ENCODE data around the gene SRSF3.
"Not testable (repeated sequence)": the region's sequence is repeated elsewhere in the genome, so short reads cannot be mapped to it uniquely, and the experiment has no call there.

Gene SRSF3

DNA sequence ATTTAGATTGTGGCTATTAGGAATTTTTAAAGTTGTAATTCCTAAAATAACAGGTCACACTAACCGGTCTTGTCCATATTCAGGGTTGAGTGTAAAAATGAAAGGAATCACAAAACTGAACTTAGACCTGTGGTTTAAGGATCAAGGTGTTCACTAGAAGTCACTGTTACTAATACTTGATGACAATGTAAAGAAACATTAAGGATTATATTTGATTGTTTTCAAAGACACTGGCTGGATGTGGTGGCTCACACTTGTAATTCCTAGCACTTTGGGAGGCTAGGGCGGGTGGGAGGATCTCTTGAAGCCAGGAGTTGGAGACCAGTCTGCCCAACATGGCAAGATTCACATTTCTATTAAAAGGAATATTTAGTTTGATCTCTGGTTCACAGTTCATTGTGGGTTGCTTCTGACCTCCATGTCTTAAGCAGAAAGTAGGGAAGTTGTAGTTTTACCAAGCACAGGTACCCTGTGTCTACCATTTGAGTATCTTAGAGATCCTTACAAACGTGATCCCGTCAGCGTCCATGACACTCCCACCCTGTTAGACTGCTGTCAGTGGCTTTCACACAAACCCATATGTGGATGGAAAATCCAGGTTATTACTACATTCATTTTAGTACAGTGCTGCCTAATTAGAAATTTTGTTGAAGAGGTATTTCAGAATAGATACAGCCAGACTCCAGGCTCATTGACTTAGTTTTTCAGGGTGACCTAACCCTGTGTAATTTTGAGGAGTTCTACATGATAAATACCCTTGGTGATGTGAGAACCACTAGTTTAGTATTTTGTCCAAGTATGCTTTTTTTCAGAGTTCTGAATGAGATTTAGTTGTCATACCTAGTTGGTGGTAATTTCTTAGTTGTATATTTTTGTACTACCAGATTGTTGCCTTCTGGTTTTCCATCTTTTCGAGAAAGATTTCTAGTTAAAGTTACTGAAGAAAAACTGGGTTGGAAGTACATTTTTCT is 10.2 kb downstream of the SRSF3 start:
- no peak for DNase-seq (ENCODE audit: low read depth in 2 of 2)

DNA sequence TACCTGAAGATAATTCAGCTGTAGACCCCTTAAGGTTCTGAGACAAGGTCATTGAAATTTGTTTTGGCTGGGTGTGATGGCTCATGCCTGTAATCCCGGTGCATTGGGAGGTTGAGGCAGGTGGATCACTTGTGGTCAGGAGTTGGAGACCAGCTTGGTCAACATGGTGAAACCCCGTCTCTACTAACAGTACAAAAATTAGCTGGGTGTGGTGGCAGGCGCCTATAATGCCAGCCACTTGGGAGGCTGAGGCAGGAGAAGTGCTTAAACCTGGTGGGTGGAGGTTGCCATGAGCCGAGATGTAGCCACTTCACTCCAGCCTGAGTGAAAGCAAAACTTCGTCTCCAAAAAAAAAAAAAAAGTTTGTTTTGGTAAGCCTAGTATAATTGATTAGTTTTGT is 11.0 kb downstream of the SRSF3 start:
- DNase-seq (ENCODE audit: low read depth in 2 of 2): no peak

DNA sequence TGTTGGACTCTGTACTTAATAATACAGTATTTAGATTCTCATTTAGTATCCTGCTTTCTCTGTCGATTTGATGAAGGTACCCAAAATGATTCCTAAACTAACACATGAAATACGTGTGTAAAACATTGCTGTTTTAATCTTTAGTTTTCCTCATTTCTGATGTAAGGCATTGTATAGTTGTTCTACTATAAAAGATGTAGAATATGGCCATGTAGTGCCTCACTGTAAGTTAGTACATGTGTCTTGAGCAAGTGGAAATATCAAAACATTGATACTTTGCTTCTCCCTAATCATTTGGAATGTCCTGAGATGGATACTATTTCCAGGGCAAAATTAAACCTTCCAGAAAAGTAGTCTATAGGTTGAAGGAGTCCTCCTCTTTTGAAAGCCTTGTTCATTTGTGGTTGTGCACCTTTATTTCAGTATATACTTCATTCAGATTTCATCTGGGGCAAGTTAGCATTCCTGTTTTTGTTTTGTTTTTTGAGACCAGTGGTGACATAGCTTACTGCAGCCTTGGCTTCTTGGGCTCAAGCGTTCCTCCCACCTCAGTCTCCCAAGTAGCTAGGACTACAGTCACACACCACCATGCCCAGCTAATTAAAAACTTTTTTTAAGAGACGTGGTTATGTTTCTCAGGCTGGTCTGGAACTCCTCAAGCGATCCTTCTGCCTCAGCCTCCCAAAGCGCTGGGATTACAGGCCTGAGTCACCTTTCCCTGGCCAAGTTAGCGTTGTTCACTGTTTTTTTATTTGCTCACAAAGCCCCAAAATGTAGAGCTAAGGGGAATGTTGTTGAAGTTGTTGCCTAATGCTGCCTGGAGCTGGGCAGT is 11.6 kb downstream of the SRSF3 start:
- DNase-seq (ENCODE audit: low read depth in 2 of 2): no peak

- not testable (repeated sequence) for DNase-seq (ENCODE audit: low read depth in 2 of 2)
Observed at GRCh38 chr6:36607305-36607682, 13.1 kb downstream of the SRSF3 start.

DNA sequence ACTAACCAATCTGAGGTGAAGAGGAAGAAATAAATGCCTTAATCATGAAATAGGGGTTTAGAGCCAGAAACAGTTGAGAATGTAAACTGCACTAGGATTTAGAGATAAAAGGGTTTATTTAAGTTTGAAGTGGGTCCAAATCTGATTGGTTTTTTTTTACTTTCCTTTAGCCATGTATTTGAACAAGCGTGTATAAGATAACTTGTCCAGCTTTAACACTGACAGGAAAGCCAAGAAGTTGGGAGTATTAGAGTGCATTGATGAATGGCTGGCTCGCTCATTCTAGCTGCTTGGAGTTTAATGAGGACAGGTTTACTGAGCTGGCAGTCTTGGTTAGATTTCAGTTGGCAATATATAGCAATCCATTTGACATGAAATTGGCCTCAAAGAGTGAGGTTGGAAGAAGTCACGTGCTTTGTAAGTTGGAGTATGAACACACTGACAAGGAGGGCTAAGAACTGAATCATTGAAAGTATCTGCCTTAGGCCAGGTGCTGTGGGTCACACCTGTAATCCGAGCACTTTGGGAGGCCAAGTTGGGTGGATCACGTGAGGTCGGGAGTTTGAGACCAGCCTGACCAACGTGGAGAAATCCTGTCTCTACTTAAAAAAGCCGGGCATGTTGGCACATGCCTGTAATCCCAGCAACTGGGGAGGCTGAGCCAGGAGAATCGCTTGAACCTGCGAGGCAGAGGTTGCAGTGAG is 13.7 kb downstream of the SRSF3 start:
- DNase-seq (ENCODE audit: low read depth in 2 of 2): no peak

DNA sequence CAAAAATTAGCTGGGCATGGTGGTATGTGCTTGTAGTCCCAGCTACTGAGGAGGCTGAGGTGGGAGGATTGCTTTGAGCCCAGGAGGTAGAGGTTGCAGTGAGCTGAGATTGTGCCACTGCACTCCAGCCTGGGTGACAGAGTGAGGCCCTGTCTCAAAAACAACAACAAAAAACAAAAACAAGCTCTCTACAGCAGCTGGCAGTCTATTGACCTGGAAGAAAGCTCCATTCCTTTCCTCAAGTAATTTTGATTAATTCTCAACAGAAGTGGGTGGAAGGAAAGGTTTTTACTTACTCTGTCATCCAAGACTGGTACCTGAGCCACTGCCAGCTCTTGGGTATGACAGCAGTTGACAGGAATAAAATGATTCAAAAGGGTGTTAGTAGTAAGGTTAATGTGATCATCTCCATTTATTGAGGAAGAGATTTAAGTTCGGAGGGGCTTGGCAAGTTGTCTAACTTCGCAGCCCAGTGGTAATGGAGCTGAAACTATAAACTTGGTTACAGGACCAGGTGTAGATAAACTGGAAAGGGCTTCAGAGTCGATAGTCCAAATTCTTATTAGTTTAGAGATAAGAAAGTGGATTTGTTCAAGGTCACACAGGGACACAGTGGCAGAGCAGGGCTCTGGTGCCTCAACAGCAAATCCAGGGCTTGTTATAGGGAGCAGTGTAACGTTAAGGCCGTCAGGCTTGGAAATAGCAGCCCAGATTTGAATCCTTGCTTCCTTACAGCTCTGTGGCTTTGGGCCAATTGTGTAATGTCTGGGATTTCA is 14.8 kb downstream of the SRSF3 start:
- no peak for DNase-seq (ENCODE audit: low read depth in 2 of 2)

GRCh38 chr6:36609582-36609981 is 15.4 kb downstream of the SRSF3 start:
- DNase-seq (ENCODE audit: low read depth in 2 of 2): no peak

GRCh38 chr6:36610041-36610955 is 16.1 kb downstream of the SRSF3 start:
- DNase-seq (ENCODE audit: low read depth in 2 of 2): no peak

GRCh38 chr6:36610956-36611336 is 16.8 kb downstream of the SRSF3 start:
- no peak for DNase-seq (ENCODE audit: low read depth in 2 of 2)

DNA sequence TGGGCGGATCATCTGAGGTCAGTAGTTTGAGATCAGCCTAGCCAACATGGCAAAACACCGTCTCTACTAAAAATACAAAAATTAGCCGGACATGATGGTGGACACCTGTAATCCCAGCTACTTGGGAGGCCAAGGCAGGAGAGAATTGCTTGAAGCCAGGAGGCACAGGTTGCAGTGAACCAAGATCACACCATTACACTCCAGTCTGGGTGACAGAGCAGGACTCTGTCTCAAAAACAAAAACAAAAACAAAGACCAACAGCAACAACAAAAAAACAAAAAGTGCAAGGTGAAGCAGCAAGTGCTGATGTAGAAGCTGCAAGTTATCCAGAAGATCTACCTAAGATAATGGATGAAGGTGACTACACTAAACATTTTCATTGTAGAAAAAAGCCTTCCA is 17.5 kb downstream of the SRSF3 start:
- DNase-seq (ENCODE audit: low read depth in 2 of 2): not testable (repeated sequence)

- DNase-seq (ENCODE audit: low read depth in 2 of 2): no peak
Observed at GRCh38 chr6:36612101-36612625, 18.0 kb downstream of the SRSF3 start.

GRCh38 chr6:36613200-36613995 is 19.2 kb downstream of the SRSF3 start:
- no peak for DNase-seq (ENCODE audit: low read depth in 2 of 2)

DNA sequence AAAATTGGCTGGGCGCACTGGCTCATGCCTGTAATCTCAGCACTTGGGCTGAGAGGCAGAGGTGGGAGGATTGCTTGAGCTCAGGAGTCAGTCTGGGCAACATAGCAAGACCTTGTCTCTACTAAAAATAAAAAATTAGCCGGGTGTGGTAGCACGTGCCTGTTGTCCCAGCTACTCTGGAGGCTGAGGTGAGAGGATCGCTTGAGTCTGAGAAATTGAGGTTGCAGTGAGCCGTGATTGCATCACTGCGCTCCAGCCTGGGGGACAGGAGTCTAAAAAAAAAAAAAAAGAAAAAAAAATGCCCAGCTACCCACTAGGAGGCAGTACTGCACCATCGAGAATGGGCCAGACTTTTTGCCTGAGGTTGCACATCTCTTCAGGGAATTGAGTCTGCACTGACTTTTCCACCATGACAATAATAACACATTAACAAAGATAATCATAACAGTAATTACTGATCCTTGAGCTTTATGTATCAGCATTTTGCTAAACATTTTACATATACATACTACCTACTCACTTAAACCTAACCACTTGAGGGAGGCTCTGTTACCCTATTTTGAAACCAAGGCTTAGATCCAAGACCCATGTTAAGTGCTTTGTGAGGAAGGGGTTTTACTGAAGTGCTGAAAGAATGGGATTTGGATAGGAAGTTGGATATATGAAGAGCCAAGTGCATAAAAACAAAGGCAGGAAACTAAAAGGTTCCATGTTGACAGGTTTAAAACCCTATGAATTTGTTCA is 21.0 kb downstream of the SRSF3 start:
- DNase-seq (ENCODE audit: low read depth in 2 of 2): no peak

DNA sequence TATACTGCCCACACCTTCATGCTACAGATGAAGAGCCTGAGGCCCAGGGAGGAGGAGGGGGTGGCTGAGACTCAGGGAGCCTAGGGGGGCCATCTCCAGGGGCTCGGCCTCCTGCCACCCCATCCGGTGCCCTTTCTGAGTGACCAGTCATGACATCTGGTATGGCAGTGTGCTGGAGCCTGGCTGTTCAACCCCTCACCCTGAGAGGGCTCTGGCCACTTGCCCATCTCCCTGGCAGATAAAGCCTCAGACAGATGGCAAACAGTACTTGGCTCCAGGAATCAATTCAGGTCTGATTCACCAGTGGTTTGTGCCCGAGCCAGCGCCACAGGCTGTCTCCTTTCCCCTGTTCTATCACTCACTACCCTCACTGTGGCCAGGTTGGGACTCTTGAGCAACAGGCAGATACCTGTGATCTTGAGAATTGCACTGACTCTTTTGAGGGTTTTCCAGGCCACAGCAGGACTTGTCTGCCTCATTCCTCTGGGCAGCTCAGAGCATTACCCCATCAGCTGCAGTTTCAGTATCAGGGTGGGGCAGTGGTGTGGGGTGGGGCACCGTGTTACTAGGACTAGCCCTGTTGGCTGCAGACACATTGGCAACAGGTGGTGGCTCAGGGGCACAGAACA is 22.8 kb downstream of the SRSF3 start:
- no peak for DNase-seq (ENCODE audit: low read depth in 2 of 2)

- no peak for DNase-seq (ENCODE audit: low read depth in 2 of 2)
Observed at GRCh38 chr6:36618366-36619355, 24.5 kb downstream of the SRSF3 start.

GRCh38 chr6:36621371-36621855 is 27.3 kb downstream of the SRSF3 start:
- DNase-seq (ENCODE audit: low read depth in 2 of 2): no peak

Measured in stimulated activated CD4-positive, alpha-beta T cell treated with anti-CD3 and anti-CD28 coated beads, Interleukin-1b, Interleukin-23, amount 100 ng/mL, for 1 hour (primary cell).